CD4-positive, alpha-beta T cell (primary cell): Measurements from ENCODE around the gene RNF130. TPM values are rescaled to one million over a fixed set of nuclear protein-coding genes. Genes with fewer than 3 reads are reported as not detected.

Experiments
- ATAC-seq: fragments of 200-7000 bp; cut with Tn5 transposase; one replicate; pipeline ENCODE4 v1.10.0; 2022; ENCODE audit warnings: mild to moderate bottlenecking; ENCODE audit not compliant: poor library complexity
- CTCF ChIA-PET: fragments of 350-600 bp; sonication (Branson Sonifier 250); formaldehyde crosslinking; loops from one replicate; lab custom pipeline; 2021; ENCODE audit warnings: antibody characterized with exemption, inconsistent platforms; lab: Charles Lee
- POLR2A ChIA-PET: fragments of 350-600 bp; sonication (Branson Sonifier 250); formaldehyde crosslinking; loops from one replicate; lab custom pipeline; 2021; ENCODE audit warnings: antibody characterized with exemption, inconsistent platforms; lab: Charles Lee
- DNase-seq, 14 experiments: peaks; one replicate each; pipeline ENCODE4 v3.0.0-alpha.2; 2013 to 2020; ENCODE audit warnings: mixed read lengths in 2 of 14
- H3K27ac ChIP-seq, 2 donors: one replicate each; pipeline versions ENCODE4 v1.5.1 to v1.7.0; 2013; ENCODE audit warnings: low read length in 2 of 2, low read depth in 1 of 2, mild to moderate bottlenecking in 1 of 2
- H3K27me3 ChIP-seq, 2 experiments: 1 replicate in 1 of 2; 2 replicates in 1 of 2; pipeline versions ENCODE4 v1.6.1 to v1.7.0; 2013; ENCODE audit warnings: low read length in 2 of 2, control low read depth in 1 of 2, mild to moderate bottlenecking in 1 of 2, moderate library complexity in 1 of 2; ENCODE audit not compliant: insufficient read depth in 2 of 2, control insufficient read depth in 1 of 2
- H3K36me3 ChIP-seq: one replicate; pipeline ENCODE4 v1.6.1; 2013; ENCODE audit warnings: low read length, control low read depth; ENCODE audit not compliant: insufficient read depth
- H3K4me1 ChIP-seq: one replicate; pipeline ENCODE4 v1.6.1; 2013; ENCODE audit warnings: low read length, control low read depth; ENCODE audit not compliant: insufficient read depth
- H3K4me3 ChIP-seq: one replicate; pipeline ENCODE4 v1.5.1; 2013; ENCODE audit warnings: mild to moderate bottlenecking, low read length, moderate library complexity
- H3K9me3 ChIP-seq, 2 experiments: 1 replicate in 1 of 2; 2 replicates in 1 of 2; pipeline versions ENCODE4 v1.6.1 to v1.7.0; 2013; ENCODE audit warnings: low read length in 2 of 2, mild to moderate bottlenecking in 2 of 2, control low read depth in 1 of 2, moderate library complexity in 1 of 2; ENCODE audit not compliant: control insufficient read depth in 1 of 2, insufficient read depth in 1 of 2
- H3K27ac Mint-ChIP-seq: one replicate; pipeline ENCODE4 v1.8.0; 2020; ENCODE audit warnings: mixed read lengths
- H3K27me3 Mint-ChIP-seq: one replicate; pipeline ENCODE4 v1.8.0; 2021; ENCODE audit warnings: mixed read lengths
- H3K36me3 Mint-ChIP-seq: one replicate; pipeline ENCODE4 v1.8.0; 2021; ENCODE audit warnings: low read depth, mixed read lengths
- H3K4me1 Mint-ChIP-seq: one replicate; pipeline ENCODE4 v1.8.0; 2021; ENCODE audit warnings: low read depth, mixed read lengths
- H3K4me3 Mint-ChIP-seq: one replicate; pipeline ENCODE4 v1.8.0; 2020; ENCODE audit warnings: mild to moderate bottlenecking, mixed read lengths
- H3K9me3 Mint-ChIP-seq: one replicate; pipeline ENCODE4 v1.8.0; 2020; ENCODE audit warnings: mixed read lengths
- intact Hi-C, 2 experiments: fragments of 100-400 bp; cut with DNase I in 1 of 2; cut with micrococcal nuclease in 1 of 2; formaldehyde crosslinking; loops; one replicate each; pipeline versions ENCODE4 v1.15.1 to v1.9.0; 2023 to 2025; cut with DNase I, micrococcal nuclease
- total RNA-seq, 174 experiments: library from RNA in 2 of 174; stranded (reverse) in 2 of 174; gene quantifications; one replicate each; pipeline ENCODE4 v1.2.3 and lab custom pipeline; 2021 to 2026
- TF ChIP-seq, protein P1 (sequence below): fragments of 200-600 bp; IDR thresholded peaks from one replicate; pipeline ENCODE4 v1.8.0; 2022; ENCODE audit warnings: antibody characterized with exemption, mild to moderate bottlenecking

Gene RNF130
- total RNA-seq, 2 experiments from 2014 or later = 18.2 to 19.1 TPM

DNA sequence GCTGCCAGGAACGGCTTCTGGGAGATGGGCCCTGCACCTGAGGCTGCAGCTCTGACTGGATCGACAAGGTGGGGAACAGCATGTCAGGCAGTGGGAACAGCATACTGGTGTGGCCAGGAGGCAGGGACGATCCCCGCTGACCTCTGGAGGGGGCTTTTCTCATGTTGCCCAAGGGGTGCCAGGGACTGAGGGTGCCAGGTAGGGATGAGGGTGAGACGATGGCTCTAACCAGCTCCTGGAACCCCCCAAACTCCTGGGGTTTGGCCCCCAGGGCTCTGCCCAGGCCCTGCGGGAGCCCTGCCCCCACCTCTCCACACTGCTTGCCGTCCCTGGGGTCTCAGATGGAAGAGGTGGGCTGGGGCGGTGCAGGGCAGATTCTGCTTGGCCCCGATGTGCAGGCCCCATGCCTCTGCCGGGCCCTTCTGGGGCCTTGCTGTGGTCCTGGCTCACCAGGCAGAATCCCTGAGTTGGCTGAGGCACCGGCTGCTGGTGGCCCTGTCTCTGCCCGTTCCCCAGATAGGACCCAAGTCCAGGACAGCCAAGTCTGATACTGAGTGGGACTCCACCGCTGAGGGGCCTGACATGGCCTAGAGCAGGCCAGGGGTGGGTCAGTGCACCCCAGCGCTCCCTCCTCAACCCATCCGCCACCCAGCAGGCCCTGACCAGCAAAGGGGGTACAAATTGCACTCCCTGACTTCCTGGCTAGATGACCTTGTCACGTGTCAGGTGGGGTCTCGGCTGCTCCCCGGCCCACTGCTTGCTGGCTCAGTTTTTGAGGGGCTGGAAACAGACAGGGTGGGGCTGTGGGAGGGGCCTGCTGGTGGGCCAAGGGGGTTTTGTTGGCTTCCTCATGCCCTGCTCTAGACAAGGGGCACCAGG, 28.4 kb upstream of the RNF130 start:
- Mint-ChIP-seq H3K4me1 (no peaks in the 10 kb centered on the region), H3K9me3 (no peaks in the 10 kb centered on the region), H3K36me3 (no peaks in the 10 kb centered on the region), H3K4me3 (no peak overlapping the region), H3K27me3 (no peaks in the 10 kb centered on the region), H3K27ac (no peak overlapping the region)
- ChIA-PET POLR2A (no interaction called here), CTCF (no interaction called here)
- intact Hi-C loops = no loop called here
- Histone ChIP-seq H3K36me3 (no peaks in the 10 kb centered on the region), H3K27me3 (peaks cover 0 to 4% of the 10 kb centered on the region in 2 experiments), H3K4me1 (no peaks in the 10 kb centered on the region), H3K9me3 (peaks cover 0 to 4% of the 10 kb centered on the region in 2 experiments), H3K27ac (no peak overlapping the region), H3K4me3 (no peak overlapping the region)
- DNase-seq (peak in 2 of 14 experiments; percentile 10 to 22), ATAC-seq (no peak)
- TF ChIP-seq, protein P1, sequence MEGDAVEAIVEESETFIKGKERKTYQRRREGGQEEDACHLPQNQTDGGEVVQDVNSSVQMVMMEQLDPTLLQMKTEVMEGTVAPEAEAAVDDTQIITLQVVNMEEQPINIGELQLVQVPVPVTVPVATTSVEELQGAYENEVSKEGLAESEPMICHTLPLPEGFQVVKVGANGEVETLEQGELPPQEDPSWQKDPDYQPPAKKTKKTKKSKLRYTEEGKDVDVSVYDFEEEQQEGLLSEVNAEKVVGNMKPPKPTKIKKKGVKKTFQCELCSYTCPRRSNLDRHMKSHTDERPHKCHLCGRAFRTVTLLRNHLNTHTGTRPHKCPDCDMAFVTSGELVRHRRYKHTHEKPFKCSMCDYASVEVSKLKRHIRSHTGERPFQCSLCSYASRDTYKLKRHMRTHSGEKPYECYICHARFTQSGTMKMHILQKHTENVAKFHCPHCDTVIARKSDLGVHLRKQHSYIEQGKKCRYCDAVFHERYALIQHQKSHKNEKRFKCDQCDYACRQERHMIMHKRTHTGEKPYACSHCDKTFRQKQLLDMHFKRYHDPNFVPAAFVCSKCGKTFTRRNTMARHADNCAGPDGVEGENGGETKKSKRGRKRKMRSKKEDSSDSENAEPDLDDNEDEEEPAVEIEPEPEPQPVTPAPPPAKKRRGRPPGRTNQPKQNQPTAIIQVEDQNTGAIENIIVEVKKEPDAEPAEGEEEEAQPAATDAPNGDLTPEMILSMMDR = no peak

DNA sequence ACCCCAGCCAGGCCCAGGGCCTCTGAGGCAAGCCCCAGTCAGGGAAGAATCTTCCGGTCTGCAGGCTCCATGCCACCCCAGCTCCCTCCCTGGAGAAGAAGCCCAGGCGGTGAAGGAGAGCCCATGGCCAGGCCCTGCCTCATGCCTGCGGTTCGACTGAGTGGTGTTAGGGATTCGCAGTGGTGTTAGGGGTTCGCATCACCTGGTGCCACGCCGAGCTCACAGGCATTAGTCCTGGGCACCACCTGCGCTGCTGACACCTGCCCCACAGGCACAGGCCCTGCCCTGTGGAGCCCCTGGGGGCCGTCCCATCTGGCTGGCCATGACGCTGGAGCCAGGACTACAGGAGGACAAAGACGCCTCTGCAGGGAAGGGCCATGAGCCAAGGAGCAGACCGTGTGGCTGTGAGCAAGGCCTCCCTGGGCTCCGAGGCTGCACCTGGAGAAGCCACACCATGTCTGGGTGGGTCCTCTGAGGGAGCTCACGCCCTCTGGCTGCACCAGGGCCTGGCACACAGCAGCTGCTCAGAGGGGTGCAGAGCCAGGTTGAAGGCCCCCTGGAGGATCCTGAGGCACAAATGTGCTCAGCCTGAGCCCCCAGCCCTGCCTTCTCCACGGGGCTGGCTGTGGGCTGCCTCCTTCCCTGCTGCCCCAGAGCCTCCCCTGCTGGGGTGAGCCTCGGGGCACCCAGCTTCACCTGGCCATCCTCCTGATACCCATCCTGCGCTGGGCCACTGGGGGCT, 27.6 kb upstream of the RNF130 start:
- Histone ChIP-seq H3K4me1 (no peaks in the 10 kb centered on the region), H3K27ac (no peak overlapping the region), H3K9me3 (peaks cover 0 to 4% of the 10 kb centered on the region in 2 experiments), H3K4me3 (no peak overlapping the region), H3K36me3 (no peaks in the 10 kb centered on the region), H3K27me3 (no peaks in the 10 kb centered on the region)
- H3K27me3 Mint-ChIP-seq = no peaks in the 10 kb centered on the region
- H3K9me3 Mint-ChIP-seq = no peaks in the 10 kb centered on the region
- ATAC-seq (no peak), DNase-seq (peak in 1 of 14 experiments; percentile 25)
- H3K27ac Mint-ChIP-seq = no peak overlapping the region
- no peak overlapping the region for H3K4me3 Mint-ChIP-seq
- ChIA-PET CTCF (no interaction called here), POLR2A (no interaction called here)
- TF ChIP-seq, protein P1 = no peak
- intact Hi-C loops = no loop called here
- no peaks in the 10 kb centered on the region for H3K4me1 Mint-ChIP-seq
- no peaks in the 10 kb centered on the region for H3K36me3 Mint-ChIP-seq

DNA sequence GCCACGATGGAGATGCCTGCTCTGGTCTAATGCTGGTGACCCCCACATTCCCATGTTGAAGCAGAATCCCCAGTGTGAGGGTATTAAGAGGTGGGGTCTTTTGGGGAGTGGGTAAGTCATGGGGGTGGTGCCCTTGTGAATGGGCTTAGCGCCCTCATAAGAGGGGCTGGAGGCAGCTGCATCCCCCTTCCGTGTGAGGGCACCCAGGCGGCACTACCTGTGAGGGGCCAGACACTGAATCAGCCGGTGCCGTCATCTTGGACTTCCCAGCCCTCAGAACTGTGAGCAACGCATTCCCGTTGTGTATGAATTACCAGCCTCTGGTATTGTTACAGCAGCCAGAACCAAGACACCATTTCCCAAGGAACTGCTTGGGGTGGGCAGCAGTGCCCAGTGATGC, 27.0 kb upstream of the RNF130 start:
- no peaks in the 10 kb centered on the region for H3K4me1 Mint-ChIP-seq
- H3K27me3 Mint-ChIP-seq = no peaks in the 10 kb centered on the region
- ChIA-PET CTCF (no interaction called here), POLR2A (no interaction called here)
- no peak overlapping the region for H3K27ac ChIP-seq
- no peak overlapping the region for H3K4me3 ChIP-seq
- H3K4me1 ChIP-seq = no peaks in the 10 kb centered on the region
- DNase-seq (peak in 1 of 14 experiments; percentile 21), ATAC-seq (no peak)
- no peaks in the 10 kb centered on the region for H3K36me3 Mint-ChIP-seq
- peaks cover 0 to 4% of the 10 kb centered on the region in 2 experiments for H3K9me3 ChIP-seq
- H3K4me3 Mint-ChIP-seq = no peak overlapping the region
- H3K36me3 ChIP-seq = no peaks in the 10 kb centered on the region
- no peaks in the 10 kb centered on the region for H3K27me3 ChIP-seq
- TF ChIP-seq, protein P1 = no peak
- no peak overlapping the region for H3K27ac Mint-ChIP-seq
- no peaks in the 10 kb centered on the region for H3K9me3 Mint-ChIP-seq
- intact Hi-C loops = no loop called here
